ENCODE measurements around the gene ICAM1. TPM values are rescaled to one million over a fixed set of nuclear protein-coding genes. Genes with fewer than 3 reads are reported as not detected.

ICAM1 gene
- total RNA-seq, 3 donors from 2014 or later (not counting 1 experiment from before 2014, with no cell fraction given) = 33.1 to 73.7 (median 56.5) TPM

DNA sequence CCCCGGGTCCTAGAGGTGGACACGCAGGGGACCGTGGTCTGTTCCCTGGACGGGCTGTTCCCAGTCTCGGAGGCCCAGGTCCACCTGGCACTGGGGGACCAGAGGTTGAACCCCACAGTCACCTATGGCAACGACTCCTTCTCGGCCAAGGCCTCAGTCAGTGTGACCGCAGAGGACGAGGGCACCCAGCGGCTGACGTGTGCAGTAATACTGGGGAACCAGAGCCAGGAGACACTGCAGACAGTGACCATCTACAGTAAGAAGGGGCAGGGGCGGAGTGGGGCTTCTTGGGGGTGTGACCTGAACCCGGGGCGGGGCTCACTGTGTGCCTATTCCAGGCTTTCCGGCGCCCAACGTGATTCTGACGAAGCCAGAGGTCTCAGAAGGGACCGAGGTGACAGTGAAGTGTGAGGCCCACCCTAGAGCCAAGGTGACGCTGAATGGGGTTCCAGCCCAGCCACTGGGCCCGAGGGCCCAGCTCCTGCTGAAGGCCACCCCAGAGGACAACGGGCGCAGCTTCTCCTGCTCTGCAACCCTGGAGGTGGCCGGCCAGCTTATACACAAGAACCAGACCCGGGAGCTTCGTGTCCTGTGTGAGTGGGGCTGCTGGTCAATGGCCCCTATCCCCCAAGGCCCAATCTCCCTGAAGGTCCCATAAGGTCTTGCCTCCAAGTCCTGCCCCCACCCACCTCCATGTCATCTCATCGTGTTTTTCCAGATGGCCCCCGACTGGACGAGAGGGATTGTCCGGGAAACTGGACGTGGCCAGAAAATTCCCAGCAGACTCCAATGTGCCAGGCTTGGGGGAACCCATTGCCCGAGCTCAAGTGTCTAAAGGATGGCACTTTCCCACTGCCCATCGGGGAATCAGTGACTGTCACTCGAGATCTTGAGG lies 13.4 kb downstream of the ICAM1 start:
- ATAC-seq = no peak
- peaks cover 31% of the 10 kb centered on the region for H3K36me3 ChIP-seq (ENCODE audit: control insufficient read depth, insufficient read depth, low read length)
- Mint-ChIP-seq H3K27ac (peak overlapping the region in 1 of 2 donors; percentile 41), H3K27me3 (ENCODE audit: low read depth in 2 of 2) (peaks cover 0 to 13% of the 10 kb centered on the region in 2 donors), H3K4me1 (peaks cover 30 to 39% of the 10 kb centered on the region in 2 donors), H3K36me3 (peaks cover 10% of the 10 kb centered on the region), H3K9me3 (no peaks in the 10 kb centered on the region), H3K4me3 (no peak overlapping the region)
- no peak overlapping the region for H3K27ac ChIP-seq (ENCODE audit: low read length)
- no peaks in the 10 kb centered on the region for H3K9me3 ChIP-seq (ENCODE audit: control insufficient read depth, insufficient read depth, low read length)
- 97% methylated on average over 34 of the region's 34 CpGs for WGBS (ENCODE audit: insufficient coverage)
- H3K27me3 ChIP-seq (ENCODE audit: control insufficient read depth, insufficient read depth, low read length) = peaks cover 20% of the 10 kb centered on the region
- TF ChIP-seq, protein P1, sequence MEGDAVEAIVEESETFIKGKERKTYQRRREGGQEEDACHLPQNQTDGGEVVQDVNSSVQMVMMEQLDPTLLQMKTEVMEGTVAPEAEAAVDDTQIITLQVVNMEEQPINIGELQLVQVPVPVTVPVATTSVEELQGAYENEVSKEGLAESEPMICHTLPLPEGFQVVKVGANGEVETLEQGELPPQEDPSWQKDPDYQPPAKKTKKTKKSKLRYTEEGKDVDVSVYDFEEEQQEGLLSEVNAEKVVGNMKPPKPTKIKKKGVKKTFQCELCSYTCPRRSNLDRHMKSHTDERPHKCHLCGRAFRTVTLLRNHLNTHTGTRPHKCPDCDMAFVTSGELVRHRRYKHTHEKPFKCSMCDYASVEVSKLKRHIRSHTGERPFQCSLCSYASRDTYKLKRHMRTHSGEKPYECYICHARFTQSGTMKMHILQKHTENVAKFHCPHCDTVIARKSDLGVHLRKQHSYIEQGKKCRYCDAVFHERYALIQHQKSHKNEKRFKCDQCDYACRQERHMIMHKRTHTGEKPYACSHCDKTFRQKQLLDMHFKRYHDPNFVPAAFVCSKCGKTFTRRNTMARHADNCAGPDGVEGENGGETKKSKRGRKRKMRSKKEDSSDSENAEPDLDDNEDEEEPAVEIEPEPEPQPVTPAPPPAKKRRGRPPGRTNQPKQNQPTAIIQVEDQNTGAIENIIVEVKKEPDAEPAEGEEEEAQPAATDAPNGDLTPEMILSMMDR (IDR thresholded peaks at IDR 0.05) = no peak
- intact Hi-C loops (cut with micrococcal nuclease) = no loop called here
- DNase-seq = no peak
- H3K4me3 ChIP-seq (ENCODE audit: low read length) = no peak overlapping the region
- peaks cover 55% of the 10 kb centered on the region for H3K4me1 ChIP-seq (ENCODE audit: control insufficient read depth, insufficient read depth, low read length)

DNA sequence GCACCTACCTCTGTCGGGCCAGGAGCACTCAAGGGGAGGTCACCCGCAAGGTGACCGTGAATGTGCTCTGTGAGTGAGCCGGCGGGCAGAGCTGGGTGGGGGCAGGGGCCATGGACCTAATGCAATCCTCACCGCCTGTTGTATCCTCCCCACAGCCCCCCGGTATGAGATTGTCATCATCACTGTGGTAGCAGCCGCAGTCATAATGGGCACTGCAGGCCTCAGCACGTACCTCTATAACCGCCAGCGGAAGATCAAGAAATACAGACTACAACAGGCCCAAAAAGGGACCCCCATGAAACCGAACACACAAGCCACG lies 14.0 kb downstream of the ICAM1 start:
- no peak overlapping the region for H3K4me3 Mint-ChIP-seq
- Histone ChIP-seq H3K9me3 (ENCODE audit: control insufficient read depth, insufficient read depth, low read length) (no peaks in the 10 kb centered on the region), H3K4me3 (ENCODE audit: low read length) (no peak overlapping the region), H3K27me3 (ENCODE audit: control insufficient read depth, insufficient read depth, low read length) (peaks cover 24% of the 10 kb centered on the region), H3K27ac (ENCODE audit: low read length) (no peak overlapping the region), H3K36me3 (ENCODE audit: control insufficient read depth, insufficient read depth, low read length) (peaks cover 31% of the 10 kb centered on the region), H3K4me1 (ENCODE audit: control insufficient read depth, insufficient read depth, low read length) (peaks cover 55% of the 10 kb centered on the region)
- ATAC-seq (no peak), DNase-seq (no peak)
- WGBS (ENCODE audit: insufficient coverage) = 96% methylated on average over 13 of the region's 13 CpGs
- peak overlapping the region in 1 of 2 donors; percentile 79 for H3K27ac Mint-ChIP-seq
- H3K9me3 Mint-ChIP-seq = no peaks in the 10 kb centered on the region
- intact Hi-C loops (cut with micrococcal nuclease) = no loop called here
- peaks cover 0 to 18% of the 10 kb centered on the region in 2 donors for H3K27me3 Mint-ChIP-seq (ENCODE audit: low read depth in 2 of 2)
- TF ChIP-seq, protein P1 (IDR thresholded peaks at IDR 0.05) = no peak
- H3K36me3 Mint-ChIP-seq = peaks cover 10% of the 10 kb centered on the region
- peaks cover 24 to 39% of the 10 kb centered on the region in 2 donors for H3K4me1 Mint-ChIP-seq

DNA sequence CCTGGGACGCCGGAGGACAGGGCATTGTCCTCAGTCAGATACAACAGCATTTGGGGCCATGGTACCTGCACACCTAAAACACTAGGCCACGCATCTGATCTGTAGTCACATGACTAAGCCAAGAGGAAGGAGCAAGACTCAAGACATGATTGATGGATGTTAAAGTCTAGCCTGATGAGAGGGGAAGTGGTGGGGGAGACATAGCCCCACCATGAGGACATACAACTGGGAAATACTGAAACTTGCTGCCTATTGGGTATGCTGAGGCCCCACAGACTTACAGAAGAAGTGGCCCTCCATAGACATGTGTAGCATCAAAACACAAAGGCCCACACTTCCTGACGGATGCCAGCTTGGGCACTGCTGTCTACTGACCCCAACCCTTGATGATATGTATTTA lies 14.5 kb downstream of the ICAM1 start:
- peak overlapping the region in 1 of 2 donors; percentile 79 for H3K27ac Mint-ChIP-seq
- TF ChIP-seq, protein P1 (IDR thresholded peaks at IDR 0.05) = no peak
- H3K27me3 Mint-ChIP-seq (ENCODE audit: low read depth in 2 of 2) = peaks cover 0 to 21% of the 10 kb centered on the region in 2 donors
- no peak overlapping the region for H3K4me3 ChIP-seq (ENCODE audit: low read length)
- no peak for DNase-seq
- H3K4me3 Mint-ChIP-seq = no peak overlapping the region
- WGBS (ENCODE audit: insufficient coverage) = 87% methylated on average over 3 of the region's 4 CpGs
- H3K9me3 Mint-ChIP-seq = no peaks in the 10 kb centered on the region
- peaks cover 10% of the 10 kb centered on the region for H3K36me3 Mint-ChIP-seq
- H3K4me1 ChIP-seq (ENCODE audit: control insufficient read depth, insufficient read depth, low read length) = peaks cover 55% of the 10 kb centered on the region
- no peaks in the 10 kb centered on the region for H3K9me3 ChIP-seq (ENCODE audit: control insufficient read depth, insufficient read depth, low read length)
- ATAC-seq = no peak
- peaks cover 22 to 39% of the 10 kb centered on the region in 2 donors for H3K4me1 Mint-ChIP-seq
- no peak overlapping the region for H3K27ac ChIP-seq (ENCODE audit: low read length)
- H3K36me3 ChIP-seq (ENCODE audit: control insufficient read depth, insufficient read depth, low read length) = peaks cover 31% of the 10 kb centered on the region
- peaks cover 29% of the 10 kb centered on the region for H3K27me3 ChIP-seq (ENCODE audit: control insufficient read depth, insufficient read depth, low read length)
- intact Hi-C loops (cut with micrococcal nuclease) = no loop called here

All from natural killer cell (primary cell).